Hepatocyte (in vitro differentiated cells): Measurements from ENCODE around the gene TGFBR3L.

ENCODE experiments used
- CTCF ChIP-seq: fragments of 200-600 bp; sonication (generic); IDR thresholded peaks from 2 replicates; pipeline ENCODE4 v1.5.1; 2016; ENCODE audit warnings: antibody characterized with exemption, mild to moderate bottlenecking; ENCODE audit not compliant: poor library complexity
- EZH2 ChIP-seq: fragments of 200-600 bp; sonication (generic); IDR thresholded peaks from 2 replicates; pipeline ENCODE4 v1.6.1; 2016; ENCODE audit warnings: antibody characterized with exemption, mild to moderate bottlenecking, borderline replicate concordance
- EZH2phosphoT487 ChIP-seq: fragments of 200-600 bp; sonication (generic); IDR thresholded peaks from one replicate; pipeline ENCODE4 v1.6.1; 2018; ENCODE audit warnings: antibody characterized with exemption, mild to moderate bottlenecking, low read depth, moderate library complexity; ENCODE audit not compliant: unreplicated experiment, severe bottlenecking

- peak; percentile 87 for TF ChIP-seq CTCF
- no peak for TF ChIP-seq EZH2phosphoT487
- no peak for TF ChIP-seq EZH2
Measured at GRCh38 chr19:7925171-7925851, 10.7 kb downstream of the TGFBR3L start.
